HCT116 (cell line): ENCODE results near the gene TACC2. TPM values are rescaled to one million over a fixed set of nuclear protein-coding genes. Genes with fewer than 3 reads are reported as not detected.

Experiments
- ATAC-seq: fragments of 200-7000 bp; cut with Tn5 transposase; 2 replicates; pipeline ENCODE4 v1.9.1; 2020; ENCODE audit warnings: mild to moderate bottlenecking, moderate library complexity
- BruUV-seq: library from RNA; stranded (reverse); fragments of 400-500 nt; replicated peaks from 2 replicates; lab custom pipeline; 2021; lab: Mats Ljungman, UMichigan
- CTCF ChIA-PET: fragments of 300-600 bp; sonication (Branson Sonifier 250); formaldehyde crosslinking; loops from one replicate; lab custom pipeline; 2021; ENCODE audit warnings: antibody characterized with exemption; lab: Charles Lee
- POLR2A ChIA-PET: fragments of 300-600, 350-600 bp; sonication (Branson Sonifier 250); formaldehyde crosslinking; loops from one replicate; lab custom pipeline; 2021; ENCODE audit warnings: antibody characterized with exemption; lab: Charles Lee
- RAD21 ChIA-PET, 2 experiments: fragments of 300-600 bp; sonication (Branson Sonifier 250); formaldehyde crosslinking; loops; one replicate each; lab custom pipeline; 2023; ENCODE audit warnings: low total read pairs in 2 of 2; ENCODE audit not compliant: uncharacterized antibody in 2 of 2, unreplicated experiment in 2 of 2, low non-redundant PET in 1 of 2; lab: Charles Lee
- DNase-seq: peaks from one replicate; pipeline ENCODE4 v3.0.0-alpha.2; 2010; ENCODE audit warnings: low read depth, low spot score
- H2AFZ ChIP-seq: fragments of 200-600 bp; shearing (Covaris generic), sonication (generic); 2 replicates; pipeline ENCODE4 v1.6.1; 2017; ENCODE audit warnings: low read depth, mixed run types, mixed read lengths, antibody characterized with exemption, low read length; ENCODE audit not compliant: poor library complexity, severe bottlenecking
- H3K27ac ChIP-seq: 2 replicates; pipeline ENCODE4 v1.5.1; 2012; ENCODE audit warnings: low read depth, low read length
- H3K27me3 ChIP-seq: fragments of 200-600 bp; sonication (generic); 2 replicates; pipeline ENCODE4 v1.6.1; 2016; ENCODE audit warnings: mixed run types, low read length, mixed read lengths; ENCODE audit not compliant: insufficient read depth
- H3K36me3 ChIP-seq, 2 experiments: fragments of 200-500 bp in 1 of 2; fragments of 200-600 bp in 1 of 2; sonication (Bioruptor generic) in 1 of 2; sonication (generic) in 1 of 2; 2 replicates each; pipeline versions ENCODE4 v1.5.1 to v1.6.1; 2014 to 2016; ENCODE audit warnings: low read length in 2 of 2, inconsistent platforms in 1 of 2, mixed read lengths in 1 of 2, mixed run types in 1 of 2; ENCODE audit not compliant: insufficient read depth in 2 of 2, control insufficient read depth in 1 of 2
- H3K4me1 ChIP-seq, 2 experiments: fragments of 200-600 bp in 1 of 2; sonication (generic) in 1 of 2; 2 replicates each; pipeline versions ENCODE4 v1.5.1 to v1.6.1; 2012 to 2017; ENCODE audit warnings: low read length in 2 of 2, inconsistent platforms in 1 of 2, mild to moderate bottlenecking in 1 of 2, mixed read lengths in 1 of 2, mixed run types in 1 of 2, moderate library complexity in 1 of 2; ENCODE audit not compliant: insufficient read depth in 2 of 2, control insufficient read depth in 1 of 2
- H3K4me2 ChIP-seq: fragments of 200-600 bp; sonication (generic); 2 replicates; pipeline ENCODE4 v1.6.1; 2017; ENCODE audit warnings: mixed run types, low read length, mixed read lengths
- H3K4me3 ChIP-seq, 2 experiments: fragments of 200-600 bp in 1 of 2; sonication (generic) in 1 of 2; replicated peaks in 1 of 2; 2 replicates each; pipeline ENCODE4 v1.5.1; 2011 to 2016; ENCODE audit warnings: low read length in 2 of 2, control low read depth in 1 of 2, low read depth in 1 of 2, mild to moderate bottlenecking in 1 of 2, mixed read lengths in 1 of 2, mixed run types in 1 of 2
- H3K79me2 ChIP-seq: fragments of 200-600 bp; sonication (generic); 2 replicates; pipeline ENCODE4 v1.6.1; 2017; ENCODE audit warnings: mild to moderate bottlenecking, mixed run types, low read length, moderate library complexity, mixed read lengths; ENCODE audit not compliant: insufficient read depth
- H3K9ac ChIP-seq: fragments of 200-600 bp; sonication (generic); 2 replicates; pipeline ENCODE4 v1.6.1; 2016; ENCODE audit warnings: low read length, mixed read lengths
- H3K9me2 ChIP-seq: fragments of 200-600 bp; sonication (generic), shearing (Covaris generic); 2 replicates; pipeline ENCODE4 v1.6.1; 2017; ENCODE audit warnings: mixed run types, mild to moderate bottlenecking, moderate library complexity; ENCODE audit not compliant: insufficient read depth
- H3K9me3 ChIP-seq, 2 experiments: fragments of 200-500 bp in 1 of 2; fragments of 200-600 bp in 1 of 2; sonication (Bioruptor generic) in 1 of 2; sonication (generic) in 1 of 2; 2 replicates each; pipeline ENCODE4 v1.6.1; 2014 to 2017; ENCODE audit warnings: low read length in 2 of 2, mixed read lengths in 2 of 2, inconsistent platforms in 1 of 2, low read depth in 1 of 2, mild to moderate bottlenecking in 1 of 2, mixed run types in 1 of 2, moderate library complexity in 1 of 2; ENCODE audit not compliant: control insufficient read depth in 1 of 2, insufficient read depth in 1 of 2
- H4K20me1 ChIP-seq: fragments of 200-600 bp; sonication (generic), shearing (Covaris generic); 2 replicates; pipeline ENCODE4 v1.6.1; 2017; ENCODE audit warnings: mixed run types, mild to moderate bottlenecking, moderate library complexity; ENCODE audit not compliant: insufficient read depth
- CBX3 ChIP-seq: IDR thresholded peaks from 2 replicates; pipeline ENCODE4 v1.6.1; 2012; ENCODE audit warnings: low read depth
- EGR1 ChIP-seq: IDR thresholded peaks from 2 replicates; pipeline ENCODE4 v1.6.1; 2012; ENCODE audit warnings: low read depth
- ELF1 ChIP-seq: IDR thresholded peaks from 2 replicates; pipeline ENCODE4 v1.6.1; 2012; ENCODE audit warnings: low read depth, borderline replicate concordance
- EZH2 ChIP-seq: fragments of 200-600 bp; sonication (generic); IDR thresholded peaks from 2 replicates; pipeline ENCODE4 v1.6.1; 2017; ENCODE audit warnings: antibody characterized with exemption, mixed run types
- FOSL1 ChIP-seq: IDR thresholded peaks from 2 replicates; pipeline ENCODE4 v1.6.1; 2012; ENCODE audit warnings: low read depth
- JUND ChIP-seq: IDR thresholded peaks from 2 replicates; pipeline ENCODE4 v1.6.1; 2012
- POLR2A ChIP-seq: IDR thresholded peaks from 2 replicates; pipeline ENCODE4 v1.7.0; 2011; ENCODE audit warnings: borderline replicate concordance; ENCODE audit not compliant: insufficient read depth, insufficient read length; ENCODE audit errors: extremely low read depth
- RAD21 ChIP-seq: IDR thresholded peaks from 2 replicates; pipeline ENCODE4 v1.6.1; 2012; ENCODE audit warnings: low read depth, mild to moderate bottlenecking
- SIN3A ChIP-seq: IDR thresholded peaks from 2 replicates; pipeline ENCODE4 v1.6.1; 2012; ENCODE audit warnings: low read depth
- SP1 ChIP-seq: IDR thresholded peaks from 2 replicates; pipeline ENCODE4 v1.6.1; 2012; ENCODE audit warnings: low read depth
- SRF ChIP-seq: IDR thresholded peaks from 2 replicates; pipeline ENCODE4 v1.6.1; 2012; ENCODE audit warnings: low read depth
- TCF7L2 ChIP-seq: IDR thresholded peaks from 2 replicates; pipeline ENCODE4 v1.7.0; 2011; ENCODE audit warnings: borderline replicate concordance, inconsistent platforms; ENCODE audit not compliant: insufficient read depth, insufficient read length; ENCODE audit errors: extremely low read depth
- YY1 ChIP-seq: IDR thresholded peaks from 2 replicates; pipeline ENCODE4 v1.6.1; 2011; ENCODE audit warnings: low read length, low read depth, moderate library complexity, mild to moderate bottlenecking; ENCODE audit not compliant: insufficient replicate concordance; ENCODE audit errors: extremely low read depth
- ZFX ChIP-seq: fragments of 450-650 bp; IDR thresholded peaks from 2 replicates; pipeline ENCODE4 v1.6.1; 2017
- ZNF274 ChIP-seq: fragments of 200-500 bp; sonication (Bioruptor generic); IDR thresholded peaks from 2 replicates; pipeline ENCODE4 v1.6.1; 2014; ENCODE audit warnings: mild to moderate bottlenecking, low read depth, low read length, inconsistent platforms
- intact Hi-C: fragments of 100-400 bp; cut with micrococcal nuclease; formaldehyde crosslinking; loops from 2 replicates; pipeline ENCODE4 v1.10.0; 2022
- total RNA-seq: library from RNA; stranded (reverse); gene quantifications from one replicate; pipeline ENCODE4 v1.2.1, GENCODE V29; 2021; ENCODE audit not compliant: unreplicated experiment
- TF ChIP-seq, protein P1 (sequence below): IDR thresholded peaks from 2 replicates; pipeline ENCODE4 v1.6.1; 2012; ENCODE audit warnings: low read depth
- TF ChIP-seq, protein P2 (sequence below), 3 experiments: fragments of 200-600 bp in 1 of 3; sonication (generic) in 1 of 3; IDR thresholded peaks in 2 of 3; conservative IDR thresholded peaks in 1 of 3; 2 replicates each; pipeline ENCODE4 v1.5.1; 2012 to 2017; ENCODE audit warnings: low read depth in 2 of 3, low read length in 2 of 3, antibody characterized with exemption in 1 of 3, borderline replicate concordance in 1 of 3, control low read depth in 1 of 3, mild to moderate bottlenecking in 1 of 3, mixed read lengths in 1 of 3, mixed run types in 1 of 3, moderate library complexity in 1 of 3; ENCODE audit not compliant: insufficient read depth in 1 of 3
- TF ChIP-seq, protein P3 (sequence below): IDR thresholded peaks from 2 replicates; pipeline ENCODE4 v1.6.1; 2012
- TF ChIP-seq, protein P4 (sequence below): IDR thresholded peaks from 2 replicates; pipeline ENCODE4 v1.6.1; 2012

TACC2 gene
- total RNA-seq, 1 experiment from 2014 or later: 38.6 TPM

DNA sequence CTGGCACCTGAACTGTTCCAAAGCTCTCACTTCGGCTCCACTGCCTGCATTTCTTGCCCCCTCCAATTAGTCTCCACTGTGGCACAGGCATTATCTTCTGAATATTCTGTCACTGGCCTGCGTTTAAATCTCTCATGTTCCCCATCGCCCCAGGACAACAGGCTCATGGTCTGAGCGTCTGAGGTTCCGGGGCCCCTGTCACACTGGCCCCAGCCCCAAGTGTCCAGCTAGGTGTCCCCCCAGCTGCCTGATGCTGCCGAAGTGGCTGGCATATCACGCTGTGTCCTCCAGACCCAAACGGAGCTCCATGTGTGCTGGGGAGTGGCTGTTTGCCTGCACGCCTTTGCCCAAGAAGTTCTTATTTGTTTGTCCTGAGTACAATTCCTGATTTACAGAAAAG lies 135.4 kb downstream of the TACC2 start:
- no peaks in the 10 kb centered on the region for H3K27me3 ChIP-seq
- ChIA-PET POLR2A (no interaction called here), RAD21 (no interaction called here), CTCF (no interaction called here)
- TF ChIP-seq FOSL1 (no peak), CBX3 (no peak), YY1 (no peak), ZNF274 (no peak), SRF (no peak), POLR2A (no peak), SP1 (no peak), ELF1 (no peak), SIN3A (no peak), RAD21 (no peak), EZH2 (no peak), ZFX (no peak; the same call in 1 of the 2 replicates), TCF7L2 (no peak), EGR1 (no peak), JUND (no peak)
- TF ChIP-seq, protein P1, sequence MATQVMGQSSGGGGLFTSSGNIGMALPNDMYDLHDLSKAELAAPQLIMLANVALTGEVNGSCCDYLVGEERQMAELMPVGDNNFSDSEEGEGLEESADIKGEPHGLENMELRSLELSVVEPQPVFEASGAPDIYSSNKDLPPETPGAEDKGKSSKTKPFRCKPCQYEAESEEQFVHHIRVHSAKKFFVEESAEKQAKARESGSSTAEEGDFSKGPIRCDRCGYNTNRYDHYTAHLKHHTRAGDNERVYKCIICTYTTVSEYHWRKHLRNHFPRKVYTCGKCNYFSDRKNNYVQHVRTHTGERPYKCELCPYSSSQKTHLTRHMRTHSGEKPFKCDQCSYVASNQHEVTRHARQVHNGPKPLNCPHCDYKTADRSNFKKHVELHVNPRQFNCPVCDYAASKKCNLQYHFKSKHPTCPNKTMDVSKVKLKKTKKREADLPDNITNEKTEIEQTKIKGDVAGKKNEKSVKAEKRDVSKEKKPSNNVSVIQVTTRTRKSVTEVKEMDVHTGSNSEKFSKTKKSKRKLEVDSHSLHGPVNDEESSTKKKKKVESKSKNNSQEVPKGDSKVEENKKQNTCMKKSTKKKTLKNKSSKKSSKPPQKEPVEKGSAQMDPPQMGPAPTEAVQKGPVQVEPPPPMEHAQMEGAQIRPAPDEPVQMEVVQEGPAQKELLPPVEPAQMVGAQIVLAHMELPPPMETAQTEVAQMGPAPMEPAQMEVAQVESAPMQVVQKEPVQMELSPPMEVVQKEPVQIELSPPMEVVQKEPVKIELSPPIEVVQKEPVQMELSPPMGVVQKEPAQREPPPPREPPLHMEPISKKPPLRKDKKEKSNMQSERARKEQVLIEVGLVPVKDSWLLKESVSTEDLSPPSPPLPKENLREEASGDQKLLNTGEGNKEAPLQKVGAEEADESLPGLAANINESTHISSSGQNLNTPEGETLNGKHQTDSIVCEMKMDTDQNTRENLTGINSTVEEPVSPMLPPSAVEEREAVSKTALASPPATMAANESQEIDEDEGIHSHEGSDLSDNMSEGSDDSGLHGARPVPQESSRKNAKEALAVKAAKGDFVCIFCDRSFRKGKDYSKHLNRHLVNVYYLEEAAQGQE: no peak
- TF ChIP-seq, protein P2, sequence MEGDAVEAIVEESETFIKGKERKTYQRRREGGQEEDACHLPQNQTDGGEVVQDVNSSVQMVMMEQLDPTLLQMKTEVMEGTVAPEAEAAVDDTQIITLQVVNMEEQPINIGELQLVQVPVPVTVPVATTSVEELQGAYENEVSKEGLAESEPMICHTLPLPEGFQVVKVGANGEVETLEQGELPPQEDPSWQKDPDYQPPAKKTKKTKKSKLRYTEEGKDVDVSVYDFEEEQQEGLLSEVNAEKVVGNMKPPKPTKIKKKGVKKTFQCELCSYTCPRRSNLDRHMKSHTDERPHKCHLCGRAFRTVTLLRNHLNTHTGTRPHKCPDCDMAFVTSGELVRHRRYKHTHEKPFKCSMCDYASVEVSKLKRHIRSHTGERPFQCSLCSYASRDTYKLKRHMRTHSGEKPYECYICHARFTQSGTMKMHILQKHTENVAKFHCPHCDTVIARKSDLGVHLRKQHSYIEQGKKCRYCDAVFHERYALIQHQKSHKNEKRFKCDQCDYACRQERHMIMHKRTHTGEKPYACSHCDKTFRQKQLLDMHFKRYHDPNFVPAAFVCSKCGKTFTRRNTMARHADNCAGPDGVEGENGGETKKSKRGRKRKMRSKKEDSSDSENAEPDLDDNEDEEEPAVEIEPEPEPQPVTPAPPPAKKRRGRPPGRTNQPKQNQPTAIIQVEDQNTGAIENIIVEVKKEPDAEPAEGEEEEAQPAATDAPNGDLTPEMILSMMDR (IDR thresholded peaks at IDR 0.05 in 2 of 3, conservative IDR thresholded peaks at IDR 0.05 in 1 of 3; ENCODE audit: borderline replicate concordance in 1 of 3, insufficient read depth in 1 of 3, low read depth in 2 of 3, low read length in 2 of 3): no peak
- TF ChIP-seq, protein P3, sequence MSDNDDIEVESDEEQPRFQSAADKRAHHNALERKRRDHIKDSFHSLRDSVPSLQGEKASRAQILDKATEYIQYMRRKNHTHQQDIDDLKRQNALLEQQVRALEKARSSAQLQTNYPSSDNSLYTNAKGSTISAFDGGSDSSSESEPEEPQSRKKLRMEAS: no peak
- TF ChIP-seq, protein P4, sequence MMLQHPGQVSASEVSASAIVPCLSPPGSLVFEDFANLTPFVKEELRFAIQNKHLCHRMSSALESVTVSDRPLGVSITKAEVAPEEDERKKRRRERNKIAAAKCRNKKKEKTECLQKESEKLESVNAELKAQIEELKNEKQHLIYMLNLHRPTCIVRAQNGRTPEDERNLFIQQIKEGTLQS: no peak
- DNase-seq (no peak), ATAC-seq (no peak)
- H3K36me3 ChIP-seq: no peaks in the 10 kb centered on the region; a peak in 1 of 4 replicates
- H3K9ac ChIP-seq: no peak overlapping the region
- no TSS peak for BruUV-seq
- intact Hi-C loops: no loop called here
- H3K4me1 ChIP-seq: peaks cover 23 to 27% of the 10 kb centered on the region in 2 experiments
- H3K4me2 ChIP-seq: no peak overlapping the region
- no peaks in the 10 kb centered on the region for H3K9me2 ChIP-seq
- no peak overlapping the region for H3K27ac ChIP-seq
- H3K4me3 ChIP-seq: no peak overlapping the region
- no peak overlapping the region for H2AFZ ChIP-seq
- no peaks in the 10 kb centered on the region for H4K20me1 ChIP-seq
- peaks cover 12% of the 10 kb centered on the region for H3K79me2 ChIP-seq
- H3K9me3 ChIP-seq: no peaks in the 10 kb centered on the region
